H1 (cell line): Measurements from ENCODE around the gene SLX4. TPM values are rescaled to one million over a fixed set of nuclear protein-coding genes. Genes with fewer than 3 reads are reported as not detected.

ENCODE experiments used
- CTCF ChIA-PET: fragments of 300-600 bp; sonication (Branson Sonifier 250); formaldehyde crosslinking; loops from one replicate; lab custom pipeline; 2021; ENCODE audit not compliant: partially characterized antibody; lab: Charles Lee
- POLR2A ChIA-PET: fragments of 300-600 bp; sonication (Branson Sonifier 250); formaldehyde crosslinking; loops from one replicate; lab custom pipeline; 2021; ENCODE audit warnings: inconsistent platforms; ENCODE audit not compliant: partially characterized antibody; lab: Charles Lee
- DNase-seq, 2 experiments: peaks; one replicate each; pipeline versions ENCODE4 v3.0.0 to v3.0.0-alpha.2; 2010 to 2022; ENCODE audit warnings: low spot score in 2 of 2, low read depth in 1 of 2, mixed read lengths in 1 of 2
- FAIRE-seq: peaks from 2 replicates; lab custom pipeline; 2011; peaks lifted over from hg19 to GRCh38; lab: Jason Lieb, UNC
- H2AFZ ChIP-seq: 2 replicates; pipeline ENCODE4 v1.8.1; 2012; ENCODE audit warnings: low read length, inconsistent platforms
- H2AK5ac ChIP-seq: 2 replicates; pipeline ENCODE4 v1.6.1; 2013; ENCODE audit warnings: low read depth, low read length
- H2BK120ac ChIP-seq: replicated peaks from 2 replicates; pipeline ENCODE3; 2013; ENCODE audit warnings: low read depth, low read length, inconsistent platforms
- H2BK12ac ChIP-seq: 2 replicates; pipeline ENCODE4 v1.6.1; 2013; ENCODE audit warnings: low read depth, low read length
- H2BK15ac ChIP-seq: 2 replicates; pipeline ENCODE4 v1.6.1; 2013; ENCODE audit warnings: low read length
- H2BK20ac ChIP-seq: 2 replicates; pipeline ENCODE4 v1.6.1; 2013; ENCODE audit warnings: low read length
- H2BK5ac ChIP-seq: 2 replicates; pipeline ENCODE4 v1.6.1; 2013; ENCODE audit warnings: low read depth, low read length
- H3K14ac ChIP-seq: 2 replicates; pipeline ENCODE4 v1.6.1; 2013; ENCODE audit warnings: inconsistent platforms; ENCODE audit not compliant: insufficient read length
- H3K18ac ChIP-seq: 2 replicates; pipeline ENCODE4 v1.6.1; 2013; ENCODE audit warnings: low read length; ENCODE audit errors: extremely low read depth
- H3K23ac ChIP-seq: 2 replicates; pipeline ENCODE4 v1.6.1; 2013; ENCODE audit warnings: inconsistent platforms; ENCODE audit not compliant: insufficient read length
- H3K23me2 ChIP-seq: 2 replicates; pipeline ENCODE4 v1.6.1; 2013; ENCODE audit warnings: low read depth, low read length
- H3K27ac ChIP-seq: 2 replicates; pipeline ENCODE4 v1.6.1; 2011; ENCODE audit warnings: low read depth, low read length, inconsistent platforms
- H3K27me3 ChIP-seq, 4 experiments: replicated peaks in 1 of 4; 1 replicate in 1 of 4; 2 replicates in 3 of 4; pipeline versions ENCODE4 v1.6.1 to v1.8.1; 2011 to 2013; ENCODE audit warnings: low read length in 3 of 4, mild to moderate bottlenecking in 3 of 4, inconsistent platforms in 2 of 4, mixed read lengths in 2 of 4, moderate library complexity in 1 of 4; ENCODE audit not compliant: control insufficient read depth in 3 of 4, insufficient read depth in 3 of 4; ENCODE audit errors: extremely low read depth in 1 of 4
- H3K36me3 ChIP-seq, 4 experiments: 2 replicates each; pipeline versions ENCODE4 v1.6.1 to v1.8.1; 2011 to 2013; ENCODE audit warnings: mild to moderate bottlenecking in 4 of 4, low read length in 3 of 4, moderate library complexity in 2 of 4, control low read depth in 1 of 4, inconsistent platforms in 1 of 4; ENCODE audit not compliant: insufficient read depth in 4 of 4, control insufficient read depth in 2 of 4
- H3K4ac ChIP-seq: replicated peaks from 2 replicates; pipeline ENCODE3; 2013; ENCODE audit warnings: low read length, low read depth, mixed read lengths, inconsistent platforms; ENCODE audit not compliant: insufficient read length
- H3K4me1 ChIP-seq, 4 experiments: replicated peaks in 1 of 4; 1 replicate in 1 of 4; 2 replicates in 3 of 4; pipeline versions ENCODE4 v1.6.1 to v1.8.1; 2011 to 2013; ENCODE audit warnings: low read length in 3 of 4, inconsistent platforms in 2 of 4, mixed read lengths in 1 of 4; ENCODE audit not compliant: insufficient read depth in 4 of 4, control insufficient read depth in 3 of 4
- H3K4me2 ChIP-seq, 2 experiments: 2 replicates each; pipeline versions ENCODE4 v1.6.1 to v1.8.1; 2011 to 2013; ENCODE audit warnings: low read depth in 2 of 2, low read length in 2 of 2, control low read depth in 1 of 2, inconsistent platforms in 1 of 2, mild to moderate bottlenecking in 1 of 2; ENCODE audit not compliant: insufficient read depth in 1 of 2
- H3K4me3 ChIP-seq, 4 experiments: fragments of 200-600, 300-600 bp in 1 of 4; sonication (generic), shearing (Covaris generic), sonication (Bioruptor Twin) in 1 of 4; 2 replicates each; pipeline versions ENCODE4 v1.5.1 to v1.8.1; 2011 to 2016; ENCODE audit warnings: low read length in 4 of 4, low read depth in 3 of 4, control low read depth in 2 of 4, inconsistent platforms in 2 of 4, mild to moderate bottlenecking in 2 of 4, mixed read lengths in 1 of 4, moderate library complexity in 1 of 4; ENCODE audit not compliant: insufficient read depth in 2 of 4; ENCODE audit errors: extremely low read depth in 1 of 4
- H3K56ac ChIP-seq: replicated peaks from 2 replicates; pipeline ENCODE3; 2013; ENCODE audit warnings: low read depth, mild to moderate bottlenecking, mixed read lengths, low read length, inconsistent platforms; ENCODE audit not compliant: insufficient read length
- H3K79me1 ChIP-seq: 2 replicates; pipeline ENCODE4 v1.6.1; 2013; ENCODE audit warnings: low read depth, low read length, control low read depth
- H3K79me2 ChIP-seq, 2 experiments: 2 replicates each; pipeline versions ENCODE4 v1.6.1 to v1.8.1; 2012 to 2013; ENCODE audit warnings: low read length in 2 of 2, mild to moderate bottlenecking in 2 of 2, inconsistent platforms in 1 of 2; ENCODE audit not compliant: insufficient read depth in 2 of 2, control insufficient read depth in 1 of 2
- H3K9ac ChIP-seq, 4 experiments: replicated peaks in 1 of 4; 1 replicate in 1 of 4; 2 replicates in 3 of 4; pipeline versions ENCODE4 v1.6.1 to v1.8.1; 2011 to 2013; ENCODE audit warnings: low read depth in 3 of 4, low read length in 3 of 4, control low read depth in 2 of 4, mild to moderate bottlenecking in 2 of 4, moderate library complexity in 2 of 4, inconsistent platforms in 1 of 4; ENCODE audit errors: extremely low read depth in 1 of 4
- H3K9me3 ChIP-seq, 2 experiments: 2 replicates each; pipeline versions ENCODE4 v1.6.1 to v1.8.1; 2012 to 2013; ENCODE audit warnings: mild to moderate bottlenecking in 2 of 2, moderate library complexity in 2 of 2, control low read depth in 1 of 2, inconsistent platforms in 1 of 2, low read depth in 1 of 2, low read length in 1 of 2, mixed read lengths in 1 of 2; ENCODE audit not compliant: insufficient read depth in 2 of 2
- H4K20me1 ChIP-seq, 2 experiments: replicated peaks in 1 of 2; 2 replicates each; pipeline versions ENCODE3 to v1.8.1; 2011 to 2013; ENCODE audit warnings: inconsistent platforms in 2 of 2, low read length in 2 of 2, mild to moderate bottlenecking in 1 of 2; ENCODE audit not compliant: insufficient read depth in 2 of 2, control insufficient read depth in 1 of 2
- H4K5ac ChIP-seq: 2 replicates; pipeline ENCODE4 v1.6.1; 2013; ENCODE audit warnings: low read length, low read depth, mixed read lengths, inconsistent platforms; ENCODE audit not compliant: insufficient read length
- H4K8ac ChIP-seq: 2 replicates; pipeline ENCODE4 v1.8.0; 2013; ENCODE audit warnings: mild to moderate bottlenecking, moderate library complexity, low read length, inconsistent platforms; ENCODE audit not compliant: insufficient read depth; ENCODE audit errors: extremely low read depth
- H4K91ac ChIP-seq: replicated peaks from 2 replicates; pipeline ENCODE3; 2013; ENCODE audit warnings: low read length, mixed read lengths, inconsistent platforms; ENCODE audit not compliant: insufficient read length
- EP300 ChIP-seq, 2 experiments: IDR thresholded peaks; 1 replicate in 1 of 2; 2 replicates in 1 of 2; pipeline ENCODE4 v1.6.1; 2011 to 2012; ENCODE audit warnings: low read depth in 2 of 2, low read length in 2 of 2, mild to moderate bottlenecking in 2 of 2, borderline replicate concordance in 1 of 2, inconsistent platforms in 1 of 2, moderate library complexity in 1 of 2
- WGBS, 2 experiments: shearing (Covaris generic) in 1 of 2; methylation state at CpG; one replicate each; pipeline versions ENCODE4 v1.1.6 to v1.1.7; 2013 to 2015; ENCODE audit warnings: low lambda C conversion rate in 2 of 2, mixed read lengths in 2 of 2, inconsistent platforms in 1 of 2, low coverage in 1 of 2, missing lambda C conversion rate in 1 of 2; ENCODE audit not compliant: insufficient replicate concordance in 2 of 2, insufficient coverage in 1 of 2, insufficient read length in 1 of 2; ENCODE audit errors: extremely low coverage in 1 of 2, missing lambda C conversion rate in 1 of 2; 5-methylcytosine and 5-hydroxymethylcytosine counted together
- polyA plus RNA-seq, 7 experiments: library from polyadenylated mRNA; depleted of rRNA in 3 of 7; stranded (reverse) in 5 of 7; unstranded in 2 of 7; fragments of >200 nt in 5 of 7; fragments of 200-250 nt in 2 of 7; gene quantifications; 1 replicate in 5 of 7; 2 replicates in 1 of 7; 4 replicates in 1 of 7; pipeline versions ENCODE4 v1.2.1 to v1.2.3, GENCODE V29; 2011 to 2013; ENCODE audit warnings: missing spikeins in 2 of 7, mixed read lengths in 2 of 7
- total RNA-seq: library from RNA; stranded (reverse); fragmentation: NEBNext Ultra II Directional; extraction: Animal tissue kit (Norgen Biotek cat#: 25700); gene quantifications from 2 replicates; pipeline ENCODE4 v1.2.1, GENCODE V29; 2021

Gene SLX4
- total and polyA plus RNA-seq, 2 of the 8 experiments (the other 6 are each of a cell fraction or from before 2014, with no cell fraction given) = 4.4 to 11.4 TPM

DNA sequence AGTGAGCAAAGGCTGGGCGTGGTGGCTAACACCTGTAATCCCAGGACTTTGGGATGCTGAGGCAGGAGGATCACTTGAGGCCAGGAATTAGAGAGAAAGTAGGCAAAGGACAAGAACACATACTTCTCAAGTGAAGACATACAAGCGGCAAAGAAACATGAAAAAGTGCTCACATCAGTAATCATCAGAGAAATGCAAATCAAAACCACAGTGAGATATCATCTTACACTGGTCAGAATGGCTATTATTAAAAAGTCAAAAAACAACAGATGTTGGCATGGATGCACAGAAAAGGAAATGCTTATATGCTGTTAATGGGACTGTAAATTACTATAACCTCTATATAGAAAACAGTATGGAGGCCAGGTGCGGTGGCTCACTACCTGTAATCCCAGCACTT is 12.2 kb upstream of the SLX4 start:
- Histone ChIP-seq H2BK12ac (no peak overlapping the region), H2BK120ac (no peak overlapping the region), H4K8ac (no peak overlapping the region), H2AK5ac (no peak overlapping the region), H3K4me3 (no peak overlapping the region), H3K9ac (no peak overlapping the region), H3K79me1 (no peaks in the 10 kb centered on the region), H4K20me1 (peaks cover 0 to 2% of the 10 kb centered on the region in 2 experiments), H3K4me2 (no peak overlapping the region), H3K27me3 (no peaks in the 10 kb centered on the region), H2BK15ac (no peak overlapping the region), H3K27ac (no peak overlapping the region), H3K4me1 (peaks cover 0 to 3% (median 0%) of the 10 kb centered on the region in 4 experiments; a peak in 2 of 7 replicates), H3K23me2 (no peaks in the 10 kb centered on the region), H3K79me2 (peaks cover 0 to 4% of the 10 kb centered on the region in 2 experiments; a peak in 1 of 4 replicates), H4K5ac (no peak overlapping the region), H3K56ac (no peak overlapping the region), H3K23ac (no peak overlapping the region), H3K36me3 (no peaks in the 10 kb centered on the region), H4K91ac (no peak overlapping the region), H3K9me3 (no peaks in the 10 kb centered on the region), H2BK20ac (no peak overlapping the region), H3K14ac (no peak overlapping the region), H2BK5ac (no peak overlapping the region), H3K4ac (no peak overlapping the region), H3K18ac (no peak overlapping the region), H2AFZ (no peak overlapping the region)
- DNase-seq (no peak), FAIRE-seq (no peak)
- 89% methylated on average over 3 of the region's 3 CpGs; no CpG with 5 or more reads in 1 of the 2 experiments for WGBS, 2 experiments
- POLR2A ChIA-PET = interaction anchor here (0.6 kb wide), 1 partner anchor 335 kb away, joined by 3 read pairs; no protein-coding TSS in a partner anchor
- CTCF ChIA-PET = no interaction called here
- TF ChIP-seq EP300 (IDR thresholded peaks at IDR 0.05; ENCODE audit: borderline replicate concordance in 1 of 2, low read depth in 2 of 2, low read length in 2 of 2) = no peak
